Natural killer cell (primary cell): ENCODE results near the gene BTBD9. TPM values are rescaled to one million over a fixed set of nuclear protein-coding genes. Genes with fewer than 3 reads are reported as not detected.

Experiments used
- ATAC-seq, 3 donors: fragments of 150-1000 bp in 2 of 3; fragments of 200-7000 bp in 1 of 3; cut with Tn5 transposase; 1 replicate in 1 of 3; 2 replicates in 2 of 3; pipeline ENCODE4 v1.10.0; 2021; ENCODE audit warnings: mild to moderate bottlenecking in 2 of 3, moderate library complexity in 2 of 3
- DNase-seq, 2 donors: peaks; one replicate each; pipeline versions ENCODE4 v3.0.0 to v3.0.0-alpha.2; 2013 to 2021; ENCODE audit warnings: mixed read lengths in 1 of 2
- H3K27ac ChIP-seq: one replicate; pipeline ENCODE4 v1.5.1; 2013; ENCODE audit warnings: mild to moderate bottlenecking, low read length
- H3K27me3 ChIP-seq: one replicate; pipeline ENCODE4 v1.6.1; 2013; ENCODE audit warnings: low read length; ENCODE audit not compliant: control insufficient read depth, insufficient read depth
- H3K36me3 ChIP-seq: one replicate; pipeline ENCODE4 v1.6.1; 2013; ENCODE audit warnings: low read length; ENCODE audit not compliant: control insufficient read depth, insufficient read depth
- H3K4me1 ChIP-seq: one replicate; pipeline ENCODE4 v1.6.1; 2013; ENCODE audit warnings: low read length; ENCODE audit not compliant: control insufficient read depth, insufficient read depth
- H3K4me3 ChIP-seq: one replicate; pipeline ENCODE4 v1.5.1; 2013; ENCODE audit warnings: low read length
- H3K9me3 ChIP-seq: one replicate; pipeline ENCODE4 v1.6.1; 2013; ENCODE audit warnings: low read length; ENCODE audit not compliant: control insufficient read depth, insufficient read depth
- H3K27ac Mint-ChIP-seq, 2 donors: one replicate each; pipeline ENCODE4 v1.8.0; 2022; ENCODE audit warnings: mild to moderate bottlenecking in 2 of 2, mixed read lengths in 2 of 2, moderate library complexity in 1 of 2
- H3K27me3 Mint-ChIP-seq, 2 donors: one replicate each; pipeline ENCODE4 v1.8.0; 2022; ENCODE audit warnings: low read depth in 2 of 2, mixed read lengths in 2 of 2
- H3K36me3 Mint-ChIP-seq: one replicate; pipeline ENCODE4 v1.8.0; 2022; ENCODE audit warnings: mixed read lengths
- H3K4me1 Mint-ChIP-seq, 2 donors: one replicate each; pipeline ENCODE4 v1.8.0; 2022; ENCODE audit warnings: mixed read lengths in 2 of 2
- H3K4me3 Mint-ChIP-seq: one replicate; pipeline ENCODE4 v1.8.0; 2022; ENCODE audit warnings: mild to moderate bottlenecking, moderate library complexity, mixed read lengths
- H3K9me3 Mint-ChIP-seq, 2 donors: one replicate each; pipeline ENCODE4 v1.8.0; 2022; ENCODE audit warnings: mixed read lengths in 2 of 2
- CTCF ChIP-seq: fragments of 200-600 bp; IDR thresholded peaks from one replicate; pipeline ENCODE4 v1.8.0; 2022; ENCODE audit warnings: antibody characterized with exemption
- WGBS: methylation state at CpG from one replicate; pipeline ENCODE4 v1.1.7; 2013; ENCODE audit warnings: missing lambda C conversion rate; ENCODE audit not compliant: insufficient coverage; 5-methylcytosine and 5-hydroxymethylcytosine counted together
- intact Hi-C: fragments of 100-400 bp; cut with micrococcal nuclease; formaldehyde crosslinking; loops from one replicate; pipeline ENCODE4 v1.14.2; 2022
- total RNA-seq, 4 donors: library from RNA; stranded (reverse); fragments of 120-200 nt in 1 of 4; gene quantifications; one replicate each; pipeline versions ENCODE4 v1.2.3 to v1.2.4, GENCODE V29; 2013 to 2022

Gene BTBD9
- total RNA-seq, 3 donors from 2014 or later (not counting 1 experiment from before 2014, with no cell fraction given): 51.6 to 70.3 (median 54.3) TPM

- H3K27me3 ChIP-seq: no peaks in the 10 kb centered on the region
- intact Hi-C loops: no loop called here
- no peaks in the 10 kb centered on the region for H3K4me1 ChIP-seq
- H3K4me3 Mint-ChIP-seq: no peak overlapping the region
- no peaks in the 10 kb centered on the region for H3K27me3 Mint-ChIP-seq
- TF ChIP-seq CTCF: no peak
- H3K36me3 Mint-ChIP-seq: no peaks in the 10 kb centered on the region
- peaks cover 12% of the 10 kb centered on the region for H3K36me3 ChIP-seq
- H3K27ac ChIP-seq: no peak overlapping the region
- H3K4me3 ChIP-seq: no peak overlapping the region
- no peaks in the 10 kb centered on the region for H3K9me3 Mint-ChIP-seq
- no peaks in the 10 kb centered on the region for H3K9me3 ChIP-seq
- ATAC-seq (no peak), DNase-seq (no peak)
- H3K27ac Mint-ChIP-seq: no peak overlapping the region
- H3K4me1 Mint-ChIP-seq: no peaks in the 10 kb centered on the region
These were observed 60.6 kb downstream of the BTBD9 start for GRCh38 chr6:38579010-38579628.

- no peaks in the 10 kb centered on the region for H3K4me1 ChIP-seq
- TF ChIP-seq CTCF: no peak
- peaks cover 12% of the 10 kb centered on the region for H3K36me3 ChIP-seq
- H3K4me3 ChIP-seq: no peak overlapping the region
- no peaks in the 10 kb centered on the region for H3K27me3 ChIP-seq
- DNase-seq (no peak), ATAC-seq (no peak)
- Mint-ChIP-seq H3K4me1 (peaks cover 0 to 5% of the 10 kb centered on the region in 2 donors), H3K9me3 (no peaks in the 10 kb centered on the region), H3K4me3 (no peak overlapping the region), H3K27ac (no peak overlapping the region), H3K27me3 (no peaks in the 10 kb centered on the region), H3K36me3 (no peaks in the 10 kb centered on the region)
- intact Hi-C loops: no loop called here
- H3K27ac ChIP-seq: no peak overlapping the region
- WGBS: 91% methylated on average over 6 of the region's 6 CpGs
- H3K9me3 ChIP-seq: no peaks in the 10 kb centered on the region
These were observed 61.7 kb downstream of the BTBD9 start for GRCh38 chr6:38578075-38578474.

- H3K36me3 ChIP-seq: peaks cover 12% of the 10 kb centered on the region
- no peaks in the 10 kb centered on the region for H3K27me3 Mint-ChIP-seq
- H3K27me3 ChIP-seq: no peaks in the 10 kb centered on the region
- H3K36me3 Mint-ChIP-seq: no peaks in the 10 kb centered on the region
- peaks cover 1 to 6% of the 10 kb centered on the region in 2 donors for H3K4me1 Mint-ChIP-seq
- H3K4me1 ChIP-seq: no peaks in the 10 kb centered on the region
- H3K4me3 ChIP-seq: no peak overlapping the region
- no CpG with 5 or more reads among the region's 2 CpGs for WGBS
- ATAC-seq (no peak), DNase-seq (no peak)
- H3K4me3 Mint-ChIP-seq: no peak overlapping the region
- TF ChIP-seq CTCF: no peak
- no peak overlapping the region for H3K27ac Mint-ChIP-seq
- H3K9me3 Mint-ChIP-seq: no peaks in the 10 kb centered on the region
- H3K27ac ChIP-seq: no peak overlapping the region
- H3K9me3 ChIP-seq: no peaks in the 10 kb centered on the region
- intact Hi-C loops: no loop called here
These were observed 62.2 kb downstream of the BTBD9 start for GRCh38 chr6:38577492-38577891.

GRCh38 chr6:38573801-38574395 lies 65.8 kb downstream of the BTBD9 start:
- no peak overlapping the region for H3K4me3 Mint-ChIP-seq
- WGBS: over 99% methylated on average over 6 of the region's 6 CpGs

More at GRCh38 chr6:38573801-38574395, 65.8 kb downstream of the BTBD9 start:
- Histone ChIP-seq H3K4me3 (no peak overlapping the region), H3K9me3 (no peaks in the 10 kb centered on the region), H3K27me3 (no peaks in the 10 kb centered on the region), H3K36me3 (peaks cover 4% of the 10 kb centered on the region), H3K4me1 (peaks cover 6% of the 10 kb centered on the region), H3K27ac (no peak overlapping the region)
- Mint-ChIP-seq H3K4me1 (peaks cover 15 to 18% of the 10 kb centered on the region in 2 donors), H3K36me3 (no peaks in the 10 kb centered on the region), H3K9me3 (no peaks in the 10 kb centered on the region), H3K27me3 (no peaks in the 10 kb centered on the region), H3K27ac (peak overlapping the region; percentile 5 to 74)
- no peak for TF ChIP-seq CTCF
- DNase-seq: no peak
- intact Hi-C loops: no loop called here
- ATAC-seq: no peak
